ENCODE measurements around the gene ZNHIT1. TPM values are rescaled to one million over a fixed set of nuclear protein-coding genes. Genes with fewer than 3 reads are reported as not detected.

ZNHIT1 gene
- polyA plus RNA-seq, 2 of the 4 experiments (the other 2 are of a cell fraction), result 33.2 to 55.9 TPM

GRCh38 chr7:101177644-101178043, 40.3 kb upstream of the ZNHIT1 start:
- no peak overlapping the region for H3K27ac ChIP-seq
- ChIA-PET CTCF (interaction anchor here (1.0 to 6.7 kb wide), 4 partner anchors 12 to 33 kb away, joined by 3 to 68 read pairs (median 22); partner anchors contain the start of gene VGF), POLR2A (interaction anchor here (1.0 kb wide), 1 partner anchor 9 kb away, joined by 3 read pairs; no protein-coding TSS in a partner anchor)
- ATAC-seq, result no peak
- H3K4me3 ChIP-seq, result no peak overlapping the region
- no peak overlapping the region for H3K4me2 ChIP-seq
- no peaks in the 10 kb centered on the region for H3K9me3 ChIP-seq
- no peak for FAIRE-seq
- DNase-seq (ENCODE audit: low read depth in 1 of 2, low spot score in 1 of 2), result no peak
- 90% methylated on average over 2 of the region's 2 CpGs for WGBS (ENCODE audit: missing lambda C conversion rate)
- peaks cover 26% of the 10 kb centered on the region for H3K4me1 ChIP-seq
- TF ChIP-seq TP53 (CRISPR knock-in tag; IDR thresholded peaks at IDR 0.05), result no peak
- TF ChIP-seq FOXS1 (CRISPR knock-in tag; IDR thresholded peaks at IDR 0.05), result no peak
- TF ChIP-seq RARB (CRISPR knock-in tag; IDR thresholded peaks at IDR 0.05), result no peak
- no peak for TF ChIP-seq EP300 (IDR thresholded peaks at IDR 0.05)
- TF ChIP-seq CEBPB (IDR thresholded peaks at IDR 0.05), result no peak
- no peak for TF ChIP-seq POLR2A (IDR thresholded peaks at IDR 0.05; ENCODE audit: low read length)
- no peak for TF ChIP-seq HOXB5 (CRISPR knock-in tag; IDR thresholded peaks at IDR 0.05)
- no peak for TF ChIP-seq ATOH8 (CRISPR knock-in tag; IDR thresholded peaks at IDR 0.05; ENCODE audit: low read depth)

GRCh38 chr7:101179117-101179516, 38.8 kb upstream of the ZNHIT1 start:
- ATAC-seq (peak in 1 of 2 experiments; percentile 7; a peak in 2 of 6 replicates), FAIRE-seq (no peak), DNase-seq (ENCODE audit: low read depth in 1 of 2, low spot score in 1 of 2) (no peak)
- Histone ChIP-seq H3K9me3 (no peaks in the 10 kb centered on the region), H3K4me1 (peaks cover 15% of the 10 kb centered on the region), H3K27ac (peak overlapping the region; percentile 6 to 55; a peak in 3 of 6 replicates), H3K4me3 (peak overlapping the region; percentile 37), H3K4me2 (peak overlapping the region; percentile 80)
- no peak for TF ChIP-seq BCL3 (IDR thresholded peaks at IDR 0.05)
- TF ChIP-seq MAX (IDR thresholded peaks at IDR 0.05), result peak; percentile 48; the same call in 1 of the 2 replicates
- TF ChIP-seq EHF (CRISPR knock-in tag; IDR thresholded peaks at IDR 0.05), result no peak
- ChIA-PET CTCF (interaction anchor here (0.7 to 6.7 kb wide), 3 partner anchors 13 to 38 kb away, joined by 3 to 68 read pairs (median 5); no protein-coding TSS in a partner anchor), POLR2A (interaction anchor here (0.7 kb wide), 1 partner anchor 14 kb away, joined by 4 read pairs; the partner anchor contains the start of gene VGF)
- WGBS (ENCODE audit: missing lambda C conversion rate), result 5% methylated on average over 19 of the region's 20 CpGs

- ATAC-seq (no peak), DNase-seq (ENCODE audit: low read depth in 1 of 2, low spot score in 1 of 2) (no peak), FAIRE-seq (no peak)
- peak overlapping the region; percentile 37 for H3K4me3 ChIP-seq
- ChIA-PET CTCF (interaction anchor here (1.0 to 1.2 kb wide), 3 partner anchors 9 to 13 kb away, joined by 3 to 6 read pairs (median 4); no protein-coding TSS in a partner anchor), POLR2A (no interaction called here)
- TF ChIP-seq BCL3 (IDR thresholded peaks at IDR 0.05) (no peak), ZNF302 (CRISPR knock-in tag; IDR thresholded peaks at IDR 0.05) (no peak)
- no peaks in the 10 kb centered on the region for H3K9me3 ChIP-seq
- 31% methylated on average over 6 of the region's 27 CpGs for WGBS (ENCODE audit: missing lambda C conversion rate)
- peak overlapping the region; percentile 80 for H3K4me2 ChIP-seq
- H3K27ac ChIP-seq, result peak overlapping the region in 1 of 2 experiments; percentile 55; a peak in 2 of 6 replicates
- peaks cover 17% of the 10 kb centered on the region for H3K4me1 ChIP-seq
These were observed 38.3 kb upstream of the ZNHIT1 start for GRCh38 chr7:101179713-101180112.

GRCh38 chr7:101180130-101180755, 37.7 kb upstream of the ZNHIT1 start, which contains the start of gene NAT16:
Gene NAT16, minus strand, starts transcription at chr7:101180293. Its CDS starts 5,486 bp downstream, at chr7:101174807.
- Histone ChIP-seq H3K4me2 (peak within 1 kb of the TSS; percentile 80), H3K27ac (peak within 1 kb of the TSS; percentile 6 to 55; a peak in 3 of 6 replicates), H3K4me1 (peaks cover 22% of the 10 kb centered on the region), H3K9me3 (no peaks in the 10 kb centered on the region), H3K4me3 (peak within 1 kb of the TSS; percentile 37)
- WGBS (ENCODE audit: missing lambda C conversion rate), result 54% methylated on average over 13 of the region's 56 CpGs
- no peak for TF ChIP-seq POLR2A (IDR thresholded peaks at IDR 0.05; ENCODE audit: low read length)
- no peak for TF ChIP-seq SMC3 (IDR thresholded peaks at IDR 0.05)
- no peak for TF ChIP-seq NR3C1 (IDR thresholded peaks at IDR 0.05)
- TF ChIP-seq CBX8 (IDR thresholded peaks at IDR 0.05), result no peak
- no peak for TF ChIP-seq ZFP36 (IDR thresholded peaks at IDR 0.05; ENCODE audit: borderline replicate concordance, partially characterized antibody)
- TF ChIP-seq RARB (CRISPR knock-in tag; IDR thresholded peaks at IDR 0.05), result no peak
- TF ChIP-seq RCOR1 (IDR thresholded peaks at IDR 0.05; ENCODE audit: low read depth, low read length), result no peak
- no peak for TF ChIP-seq CEBPB (IDR thresholded peaks at IDR 0.05)
- ChIA-PET POLR2A (no interaction called here), CTCF (interaction anchor here (1.0 to 1.2 kb wide), 3 partner anchors 10 to 12 kb away, joined by 3 to 6 read pairs (median 4); no protein-coding TSS in a partner anchor)
- ATAC-seq, result no peak
- FAIRE-seq, result no peak
- no peak for DNase-seq (ENCODE audit: low read depth in 1 of 2, low spot score in 1 of 2)
